ENCODE measurements around the gene FAM162B. TPM values are rescaled to one million over a fixed set of nuclear protein-coding genes. Genes with fewer than 3 reads are reported as not detected.
"Not testable (repeated sequence)": the region's sequence is repeated elsewhere in the genome, so short reads cannot be mapped to it uniquely, and the experiment has no call there.

FAM162B gene
- total RNA-seq, 1 donor from 2014 or later = 3.7 TPM

DNA sequence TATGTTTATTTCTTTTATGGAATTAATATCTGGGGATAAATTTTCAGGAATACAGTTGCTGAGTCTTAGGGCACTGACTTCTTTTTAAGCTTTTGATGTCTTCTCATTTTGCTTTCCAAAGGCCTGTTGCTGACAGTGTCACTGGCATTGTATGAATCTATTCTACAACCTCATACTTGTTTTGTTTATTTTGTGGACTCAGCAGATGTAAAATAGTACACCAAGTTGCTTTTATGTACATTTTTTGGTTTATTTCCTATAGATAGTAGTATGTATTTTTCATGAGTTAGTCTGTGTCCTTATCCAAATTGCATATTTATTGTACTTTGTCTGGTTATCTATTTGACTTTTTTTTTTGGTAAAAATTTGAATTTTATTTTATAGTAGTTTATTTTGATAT, 35.0 kb downstream of the FAM162B start:
- no peak for DNase-seq (ENCODE audit: extremely low read depth, low read depth, low spot score)

DNA sequence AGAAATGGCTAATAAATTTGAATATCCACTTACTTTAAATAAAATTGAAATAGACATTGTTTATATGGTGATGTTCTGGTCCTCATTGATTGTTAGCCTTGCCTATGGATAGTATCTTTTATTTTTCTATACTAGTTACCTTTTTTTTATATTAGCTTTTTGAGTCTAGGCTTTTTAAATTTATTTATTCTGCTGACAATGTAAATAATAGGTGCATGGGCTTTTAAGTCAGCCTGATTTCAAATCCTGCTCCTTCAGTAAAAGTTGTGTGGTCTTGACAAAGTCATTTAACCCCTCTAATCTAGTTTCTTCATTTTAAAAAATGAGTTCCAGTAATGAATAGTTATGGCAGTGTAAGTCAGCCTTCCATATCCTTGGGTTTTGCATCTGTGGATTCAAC, 38.6 kb downstream of the FAM162B start:
- no peak for DNase-seq (ENCODE audit: extremely low read depth, low read depth, low spot score)

DNA sequence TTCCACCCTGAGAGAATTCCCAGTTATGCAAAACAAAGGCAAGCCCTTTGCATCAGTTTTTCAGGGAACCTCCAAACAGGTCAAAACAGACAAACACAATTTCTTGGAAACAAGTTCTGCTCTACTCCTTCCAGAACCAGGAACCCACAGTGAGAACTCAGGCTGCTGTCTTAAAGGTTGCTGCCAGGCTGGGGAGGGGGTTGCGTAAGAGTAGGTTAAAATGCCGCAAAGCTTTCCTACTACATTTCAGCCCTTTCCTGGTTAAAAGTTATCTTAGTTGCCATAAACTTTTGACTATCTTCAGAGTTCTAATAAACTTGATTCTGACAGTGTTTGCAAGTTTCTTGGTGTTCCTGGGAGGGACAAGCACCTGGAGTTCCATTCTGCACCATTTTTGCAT, 50.8 kb downstream of the FAM162B start:
- DNase-seq (ENCODE audit: extremely low read depth, low read depth, low spot score) = no peak

DNA sequence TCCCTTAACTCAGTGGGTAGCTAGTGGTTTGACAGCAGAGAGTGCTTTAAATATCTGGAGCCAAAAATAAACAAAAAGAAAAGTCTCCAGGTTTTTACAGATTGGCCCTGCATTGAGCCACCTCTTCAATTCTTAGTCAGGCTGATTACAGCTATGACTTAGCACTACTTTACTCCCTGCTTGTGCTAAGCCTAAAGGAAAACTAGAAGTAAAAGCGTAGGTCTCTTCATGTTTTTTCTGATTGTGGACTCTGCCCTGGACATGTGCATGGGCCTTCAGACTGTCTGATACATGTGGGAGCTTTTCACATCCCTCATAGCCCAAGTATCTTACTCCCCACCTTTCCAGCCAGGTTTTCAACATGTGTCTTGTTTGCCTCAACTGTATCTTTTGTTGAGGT, 51.2 kb downstream of the FAM162B start:
- DNase-seq (ENCODE audit: extremely low read depth, low read depth, low spot score) = no peak

DNA sequence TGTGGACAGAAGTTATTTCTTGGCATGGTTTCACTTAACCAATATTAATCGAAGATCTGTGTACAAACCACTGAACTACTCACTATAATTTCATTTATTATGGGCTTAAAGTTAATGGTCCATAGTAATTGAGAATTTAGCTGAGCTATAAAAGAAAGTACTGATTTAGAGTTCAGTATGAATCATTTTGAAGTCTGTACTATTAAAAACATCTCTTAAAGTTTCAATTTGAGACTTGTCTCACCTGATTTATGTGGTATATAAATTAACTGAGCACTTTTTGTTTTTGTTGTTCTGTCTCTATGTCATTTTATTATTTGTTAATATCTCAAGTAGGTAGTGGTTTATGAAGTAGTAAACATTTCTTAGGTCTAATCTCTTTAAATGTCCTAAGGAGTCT, 59.6 kb downstream of the FAM162B start:
- DNase-seq (ENCODE audit: extremely low read depth, low read depth, low spot score) = no peak

DNA sequence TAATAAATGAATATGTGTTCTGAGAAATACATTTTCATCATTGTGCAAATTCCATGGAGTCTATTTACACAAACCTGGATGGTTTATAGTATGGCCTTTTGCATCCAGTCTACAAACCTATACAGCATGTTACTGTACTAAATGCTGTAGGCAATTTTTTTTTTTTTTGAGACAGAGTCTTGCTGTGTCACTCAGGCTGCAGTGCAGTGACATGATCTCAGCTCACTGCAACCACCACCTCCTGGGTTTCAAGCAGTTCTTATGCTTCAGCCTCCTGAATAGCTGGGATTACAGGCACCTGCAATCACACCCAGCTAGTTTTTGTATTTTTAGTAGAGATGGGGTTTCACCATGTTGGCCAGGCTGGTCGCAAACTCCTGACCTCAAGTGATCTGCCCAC, 61.6 kb downstream of the FAM162B start:
- DNase-seq (ENCODE audit: extremely low read depth, low read depth, low spot score) = not testable (repeated sequence)

Other genes with a start within 250 kb of the FAM162B start
- gene TRAPPC3L, start 220.0 kb downstream of the FAM162B start, total RNA-seq = 0.34 TPM in 1 of 2 replicates, not detected in the other
- gene CALHM4, start 212.0 kb downstream of the FAM162B start, total RNA-seq = not detected in 2 replicates
- gene RWDD1, start 194.2 kb downstream of the FAM162B start, total RNA-seq = 25.6 and 34.9 TPM in 2 replicates
- 0.29 and 0.63 TPM in 2 replicates for gene RSPH4A, start 149.2 kb downstream of the FAM162B start, total RNA-seq
- gene ZUP1, start 97.0 kb downstream of the FAM162B start, total RNA-seq = 10.9 and 11.4 TPM in 2 replicates
- 3.6 and 6.0 TPM in 2 replicates for gene KPNA5, start 84.5 kb downstream of the FAM162B start, total RNA-seq
- gene GPRC6A, start 63.4 kb upstream of the FAM162B start, total RNA-seq = not detected in 2 replicates
- not detected in 2 replicates for gene RFX6, start 111.5 kb upstream of the FAM162B start, total RNA-seq

Measured in glomerular endothelial cell (primary cell).